ENCODE results near the gene CDH23.

Gene CDH23

GRCh38 chr10:71444284-71445054 is 47.7 kb downstream of the CDH23 start:
- TF ChIP-seq CTCF (IDR thresholded peaks at IDR 0.05), result no peak
- Histone ChIP-seq H3K36me3 (no peaks in the 10 kb centered on the region), H3K27me3 (no peaks in the 10 kb centered on the region), H3K27ac (no peak overlapping the region), H3K4me1 (ENCODE audit: control insufficient read depth in 1 of 2, insufficient read depth in 1 of 2, low read depth in 1 of 2, low read length in 1 of 2) (no peaks in the 10 kb centered on the region), H3K9me3 (no peaks in the 10 kb centered on the region), H3K4me3 (ENCODE audit: low read depth in 1 of 2, low read length in 1 of 2) (no peak overlapping the region)

GRCh38 chr10:71447676-71448075 is 51.0 kb downstream of the CDH23 start:
- no peaks in the 10 kb centered on the region for H3K27me3 ChIP-seq
- H3K4me3 ChIP-seq (ENCODE audit: low read depth in 1 of 2, low read length in 1 of 2), result no peak overlapping the region
- no peak overlapping the region for H3K27ac ChIP-seq
- H3K4me1 ChIP-seq (ENCODE audit: control insufficient read depth in 1 of 2, insufficient read depth in 1 of 2, low read depth in 1 of 2, low read length in 1 of 2), result no peaks in the 10 kb centered on the region
- TF ChIP-seq CTCF (IDR thresholded peaks at IDR 0.05), result no peak
- H3K9me3 ChIP-seq, result no peaks in the 10 kb centered on the region
- no peaks in the 10 kb centered on the region for H3K36me3 ChIP-seq

GRCh38 chr10:71448146-71448545 is 51.4 kb downstream of the CDH23 start:
- Histone ChIP-seq H3K4me1 (ENCODE audit: control insufficient read depth in 1 of 2, insufficient read depth in 1 of 2, low read depth in 1 of 2, low read length in 1 of 2) (no peaks in the 10 kb centered on the region), H3K4me3 (ENCODE audit: low read depth in 1 of 2, low read length in 1 of 2) (no peak overlapping the region), H3K9me3 (no peaks in the 10 kb centered on the region), H3K27me3 (no peaks in the 10 kb centered on the region), H3K36me3 (no peaks in the 10 kb centered on the region), H3K27ac (no peak overlapping the region)
- TF ChIP-seq CTCF (IDR thresholded peaks at IDR 0.05), result no peak

GRCh38 chr10:71449026-71449425 is 52.3 kb downstream of the CDH23 start:
- H3K36me3 ChIP-seq, result no peaks in the 10 kb centered on the region
- H3K27ac ChIP-seq, result no peak overlapping the region
- no peak overlapping the region for H3K4me3 ChIP-seq (ENCODE audit: low read depth in 1 of 2, low read length in 1 of 2)
- no peaks in the 10 kb centered on the region for H3K4me1 ChIP-seq (ENCODE audit: control insufficient read depth in 1 of 2, insufficient read depth in 1 of 2, low read depth in 1 of 2, low read length in 1 of 2)
- no peaks in the 10 kb centered on the region for H3K27me3 ChIP-seq
- no peak for TF ChIP-seq CTCF (IDR thresholded peaks at IDR 0.05)
- no peaks in the 10 kb centered on the region for H3K9me3 ChIP-seq

GRCh38 chr10:71451754-71452153 is 55.0 kb downstream of the CDH23 start:
- Histone ChIP-seq H3K27me3 (no peaks in the 10 kb centered on the region), H3K4me1 (ENCODE audit: control insufficient read depth in 1 of 2, insufficient read depth in 1 of 2, low read depth in 1 of 2, low read length in 1 of 2) (no peaks in the 10 kb centered on the region)

More at GRCh38 chr10:71451754-71452153, 55.0 kb downstream of the CDH23 start:
- no peak for TF ChIP-seq CTCF (IDR thresholded peaks at IDR 0.05)
- Histone ChIP-seq H3K36me3 (no peaks in the 10 kb centered on the region), H3K27ac (no peak overlapping the region), H3K9me3 (no peaks in the 10 kb centered on the region), H3K4me3 (ENCODE audit: low read depth in 1 of 2, low read length in 1 of 2) (no peak overlapping the region)

Measured in neutrophil (primary cell).